ENCODE data around the gene TMEM218. TPM values are rescaled to one million over a fixed set of nuclear protein-coding genes. Genes with fewer than 3 reads are reported as not detected.

Gene TMEM218
- total and polyA plus RNA-seq, 2 of the 8 experiments (the other 6 are each of a cell fraction or from before 2014, with no cell fraction given), result 17.0 to 33.5 TPM

DNA sequence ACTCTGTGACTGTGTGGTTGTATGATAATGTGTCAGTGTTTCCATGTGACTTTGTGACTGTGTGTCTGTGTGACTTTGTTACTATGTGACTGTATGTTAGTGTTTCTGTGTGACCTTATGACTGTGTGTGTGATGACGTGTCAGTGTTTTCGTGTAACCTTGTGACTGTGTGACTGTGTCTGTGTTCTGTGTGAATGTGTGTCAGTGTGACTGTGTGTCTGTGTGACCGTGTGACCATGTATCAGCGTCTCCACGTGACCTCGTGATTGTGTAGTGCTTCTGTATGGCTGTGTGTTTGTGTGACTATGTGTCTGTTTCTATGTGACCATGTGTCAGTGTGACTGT, 43.6 kb upstream of the TMEM218 start:
- Histone ChIP-seq H2BK12ac (ENCODE audit: low read depth, low read length) (0 out of 2 replicates have a peak overlapping the region, but pooled peaks have one; percentile 53), H2BK5ac (ENCODE audit: low read depth, low read length) (peak overlapping the region; percentile 84; the same call in 1 of the 2 replicates), H4K5ac (ENCODE audit: insufficient read length, low read depth, low read length) (no peak overlapping the region), H3K14ac (ENCODE audit: insufficient read length) (no peak overlapping the region), H3K27me3 (replicated peaks in 1 of 4; ENCODE audit: control insufficient read depth in 3 of 4, extremely low read depth in 1 of 4, insufficient read depth in 3 of 4, low read length in 3 of 4) (no peaks in the 10 kb centered on the region; a peak in 1 of 7 replicates), H3K36me3 (ENCODE audit: control insufficient read depth in 2 of 4, insufficient read depth in 4 of 4, low read length in 3 of 4) (no peaks in the 10 kb centered on the region; a peak in 1 of 8 replicates), H3K23me2 (ENCODE audit: low read depth, low read length) (peaks cover 2% of the 10 kb centered on the region; the same call in 1 of the 2 replicates), H2AFZ (ENCODE audit: low read length) (no peak overlapping the region), H3K4me1 (replicated peaks in 1 of 4; ENCODE audit: control insufficient read depth in 3 of 4, insufficient read depth in 4 of 4, low read length in 3 of 4) (no peaks in the 10 kb centered on the region), H3K4me3 (ENCODE audit: extremely low read depth in 1 of 4, insufficient read depth in 2 of 4, low read depth in 3 of 4, low read length in 4 of 4) (no peak overlapping the region), H3K79me2 (ENCODE audit: control insufficient read depth in 1 of 2, insufficient read depth in 2 of 2, low read length in 2 of 2) (no peaks in the 10 kb centered on the region; a peak in 1 of 4 replicates), H2AK5ac (ENCODE audit: low read depth, low read length) (peak overlapping the region; percentile 98; the same call in 1 of the 2 replicates), H3K56ac (replicated peaks; ENCODE audit: insufficient read length, low read depth, low read length) (no peak overlapping the region), H2BK15ac (ENCODE audit: low read length) (peak overlapping the region; percentile 88; the same call in 1 of the 2 replicates), H3K4ac (replicated peaks; ENCODE audit: insufficient read length, low read depth, low read length) (no peak overlapping the region), H3K18ac (ENCODE audit: extremely low read depth, low read length) (no peak overlapping the region; the same call in 1 of the 2 replicates), H3K23ac (ENCODE audit: insufficient read length) (no peak overlapping the region), H3K79me1 (ENCODE audit: low read depth, low read length) (no peaks in the 10 kb centered on the region), H2BK120ac (replicated peaks; ENCODE audit: low read depth, low read length) (no peak overlapping the region), H4K91ac (replicated peaks; ENCODE audit: insufficient read length, low read length) (peak overlapping the region; percentile 26), H3K4me2 (ENCODE audit: insufficient read depth in 1 of 2, low read depth in 2 of 2, low read length in 2 of 2) (no peak overlapping the region), H4K8ac (ENCODE audit: extremely low read depth, insufficient read depth, low read length) (no peak overlapping the region), H3K9me3 (ENCODE audit: insufficient read depth in 2 of 2, low read depth in 1 of 2, low read length in 1 of 2) (peaks cover 0 to 6% of the 10 kb centered on the region in 2 experiments; a peak in 1 of 4 replicates), H2BK20ac (ENCODE audit: low read length) (peak overlapping the region; percentile 91), H4K20me1 (replicated peaks in 1 of 2; ENCODE audit: control insufficient read depth in 1 of 2, insufficient read depth in 2 of 2, low read length in 2 of 2) (no peaks in the 10 kb centered on the region), H3K9ac (replicated peaks in 1 of 4; ENCODE audit: extremely low read depth in 1 of 4, low read depth in 3 of 4, low read length in 3 of 4) (peak overlapping the region in 1 of 4 experiments; percentile 47; a peak in 1 of 7 replicates), H3K27ac (ENCODE audit: low read depth, low read length) (no peak overlapping the region)
- no peak for DNase-seq (ENCODE audit: low read depth in 1 of 2, low spot score in 2 of 2)
- ChIA-PET CTCF (ENCODE audit: partially characterized antibody) (interaction anchor here (1.3 to 3.5 kb wide), 2 partner anchors 13 to 274 kb away, joined by 3 to 34 read pairs; no protein-coding TSS in a partner anchor), POLR2A (ENCODE audit: partially characterized antibody) (interaction anchor here (0.6 kb wide), 1 partner anchor 15 kb away, joined by 3 read pairs; no protein-coding TSS in a partner anchor)
- WGBS, 2 experiments (ENCODE audit: extremely low coverage in 1 of 2, insufficient coverage in 1 of 2, insufficient read length in 1 of 2, insufficient replicate concordance in 2 of 2, low coverage in 1 of 2, low lambda C conversion rate in 2 of 2, missing lambda C conversion rate in 1 of 2), result 91% methylated on average over 6 of the region's 6 CpGs; no CpG with 5 or more reads in 1 of the 2 experiments
- no peak for TF ChIP-seq RNF2 (IDR thresholded peaks at IDR 0.05; ENCODE audit: borderline replicate concordance, low read depth, low read length, missing control alignments, poor library complexity, severe bottlenecking)
- TF ChIP-seq TCF12 (IDR thresholded peaks at IDR 0.05; ENCODE audit: low read depth, low read length), result no peak
- TF ChIP-seq CHD1 (IDR thresholded peaks at IDR 0.05; ENCODE audit: low read depth, low read length), result no peak
- no peak for TF ChIP-seq BACH1 (IDR thresholded peaks at IDR 0.05; ENCODE audit: low read length)
- no peak for TF ChIP-seq SP4 (IDR thresholded peaks at IDR 0.05; ENCODE audit: low read length)
- TF ChIP-seq KDM4A (IDR thresholded peaks at IDR 0.05; ENCODE audit: low read depth, low read length, severe bottlenecking), result no peak
- TF ChIP-seq, protein P1, sequence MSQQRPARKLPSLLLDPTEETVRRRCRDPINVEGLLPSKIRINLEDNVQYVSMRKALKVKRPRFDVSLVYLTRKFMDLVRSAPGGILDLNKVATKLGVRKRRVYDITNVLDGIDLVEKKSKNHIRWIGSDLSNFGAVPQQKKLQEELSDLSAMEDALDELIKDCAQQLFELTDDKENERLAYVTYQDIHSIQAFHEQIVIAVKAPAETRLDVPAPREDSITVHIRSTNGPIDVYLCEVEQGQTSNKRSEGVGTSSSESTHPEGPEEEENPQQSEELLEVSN (IDR thresholded peaks at IDR 0.05), result no peak
- TF ChIP-seq, protein P2, sequence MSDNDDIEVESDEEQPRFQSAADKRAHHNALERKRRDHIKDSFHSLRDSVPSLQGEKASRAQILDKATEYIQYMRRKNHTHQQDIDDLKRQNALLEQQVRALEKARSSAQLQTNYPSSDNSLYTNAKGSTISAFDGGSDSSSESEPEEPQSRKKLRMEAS (IDR thresholded peaks at IDR 0.05), result no peak
- TF ChIP-seq, protein P3, sequence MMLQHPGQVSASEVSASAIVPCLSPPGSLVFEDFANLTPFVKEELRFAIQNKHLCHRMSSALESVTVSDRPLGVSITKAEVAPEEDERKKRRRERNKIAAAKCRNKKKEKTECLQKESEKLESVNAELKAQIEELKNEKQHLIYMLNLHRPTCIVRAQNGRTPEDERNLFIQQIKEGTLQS (IDR thresholded peaks at IDR 0.05; ENCODE audit: insufficient read depth, low read depth, low read length), result no peak
- FAIRE-seq, result no peak
